ENCODE measurements around the gene CLEC17A.
"Not testable (repeated sequence)": the region's sequence is repeated elsewhere in the genome, so short reads cannot be mapped to it uniquely, and the experiment has no call there.

Gene CLEC17A

GRCh38 chr19:14559916-14560775, 22.7 kb upstream of the CLEC17A start:
- no peak for DNase-seq (ENCODE audit: low spot score)

- no peak for DNase-seq (ENCODE audit: low spot score)
Measured at GRCh38 chr19:14560776-14561108, 22.1 kb upstream of the CLEC17A start.

- no peak for DNase-seq (ENCODE audit: low spot score)
Measured at GRCh38 chr19:14561249-14561648, 21.6 kb upstream of the CLEC17A start.

GRCh38 chr19:14561847-14562351, 21.0 kb upstream of the CLEC17A start:
- peak; percentile 59 for DNase-seq (ENCODE audit: low spot score)

- DNase-seq (ENCODE audit: low spot score), result no peak
Measured at GRCh38 chr19:14562660-14563589, 20.0 kb upstream of the CLEC17A start.

- DNase-seq (ENCODE audit: low spot score), result no peak
Measured at GRCh38 chr19:14563590-14563926, 19.3 kb upstream of the CLEC17A start.

GRCh38 chr19:14563989-14564651, 18.8 kb upstream of the CLEC17A start:
- no peak for DNase-seq (ENCODE audit: low spot score)

- DNase-seq (ENCODE audit: low spot score), result not testable (repeated sequence)
Measured at GRCh38 chr19:14564652-14565297, 18.1 kb upstream of the CLEC17A start.

- DNase-seq (ENCODE audit: low spot score), result no peak
Measured at GRCh38 chr19:14565298-14565679, 17.6 kb upstream of the CLEC17A start.

GRCh38 chr19:14565765-14566711, 16.8 kb upstream of the CLEC17A start:
- DNase-seq (ENCODE audit: low spot score), result no peak

GRCh38 chr19:14566712-14567077, 16.2 kb upstream of the CLEC17A start:
- DNase-seq (ENCODE audit: low spot score), result no peak

GRCh38 chr19:14567079-14567478, 15.8 kb upstream of the CLEC17A start:
- no peak for DNase-seq (ENCODE audit: low spot score)

GRCh38 chr19:14570864-14571527, 11.9 kb upstream of the CLEC17A start:
- DNase-seq (ENCODE audit: low spot score), result no peak

GRCh38 chr19:14571695-14572490, 11.0 kb upstream of the CLEC17A start, which contains the start of gene NDUFB7:
NDUFB7 (minus strand) TSS chr19:14572066; CDS start chr19:14572000, 66 bp downstream.
- DNase-seq (ENCODE audit: low spot score), result peak; percentile 96

GRCh38 chr19:14575428-14575980, 7.4 kb upstream of the CLEC17A start:
- no peak for DNase-seq (ENCODE audit: low spot score)

GRCh38 chr19:14576363-14576762, 6.5 kb upstream of the CLEC17A start:
- DNase-seq (ENCODE audit: low spot score), result no peak

GRCh38 chr19:14577264-14577663, 5.6 kb upstream of the CLEC17A start:
- no peak for DNase-seq (ENCODE audit: low spot score)

- DNase-seq (ENCODE audit: low spot score), result no peak
Measured at GRCh38 chr19:14577885-14578427, 4.9 kb upstream of the CLEC17A start.

All from hepatic stellate cell (primary cell).